ENCODE measurements around the gene GPR82.
"Not testable (repeated sequence)": the region's sequence is repeated elsewhere in the genome, so short reads cannot be mapped to it uniquely, and the experiment has no call there.

GPR82 gene

GRCh38 chrX:41707218-41707617 is 16.8 kb upstream of the GPR82 start:
- Mint-ChIP-seq H3K9me3 (no peaks in the 10 kb centered on the region), H3K27ac (no peak overlapping the region), H3K4me3 (no peak overlapping the region), H3K36me3 (no peaks in the 10 kb centered on the region), H3K4me1 (peaks cover 24% of the 10 kb centered on the region)
- no peak for DNase-seq (ENCODE audit: low spot score in 2 of 2)
- ATAC-seq, result no peak

DNA sequence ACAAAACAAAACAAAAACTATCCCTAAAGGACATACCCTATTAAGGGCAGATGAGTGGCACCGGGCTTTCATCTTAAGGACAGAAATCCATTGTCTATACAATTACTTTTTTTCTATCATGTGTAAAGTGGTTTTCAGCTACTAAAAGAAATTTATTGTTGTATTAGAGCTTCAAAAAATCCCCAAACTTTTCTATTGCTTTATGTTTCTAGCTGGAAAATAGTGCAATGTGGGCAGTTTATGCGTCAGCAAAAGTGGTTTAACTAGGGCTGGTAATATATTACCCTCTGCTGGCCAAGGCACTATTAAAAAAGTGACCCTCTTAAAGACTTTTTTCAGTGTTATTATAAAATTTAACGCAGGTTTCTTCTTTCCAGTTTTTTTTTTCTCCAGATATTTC is 15.5 kb upstream of the GPR82 start:
- Mint-ChIP-seq H3K4me3 (no peak overlapping the region), H3K27ac (no peak overlapping the region), H3K36me3 (no peaks in the 10 kb centered on the region), H3K9me3 (no peaks in the 10 kb centered on the region), H3K4me1 (peaks cover 28% of the 10 kb centered on the region)
- no peak for DNase-seq (ENCODE audit: low spot score in 2 of 2)
- no peak for ATAC-seq

DNA sequence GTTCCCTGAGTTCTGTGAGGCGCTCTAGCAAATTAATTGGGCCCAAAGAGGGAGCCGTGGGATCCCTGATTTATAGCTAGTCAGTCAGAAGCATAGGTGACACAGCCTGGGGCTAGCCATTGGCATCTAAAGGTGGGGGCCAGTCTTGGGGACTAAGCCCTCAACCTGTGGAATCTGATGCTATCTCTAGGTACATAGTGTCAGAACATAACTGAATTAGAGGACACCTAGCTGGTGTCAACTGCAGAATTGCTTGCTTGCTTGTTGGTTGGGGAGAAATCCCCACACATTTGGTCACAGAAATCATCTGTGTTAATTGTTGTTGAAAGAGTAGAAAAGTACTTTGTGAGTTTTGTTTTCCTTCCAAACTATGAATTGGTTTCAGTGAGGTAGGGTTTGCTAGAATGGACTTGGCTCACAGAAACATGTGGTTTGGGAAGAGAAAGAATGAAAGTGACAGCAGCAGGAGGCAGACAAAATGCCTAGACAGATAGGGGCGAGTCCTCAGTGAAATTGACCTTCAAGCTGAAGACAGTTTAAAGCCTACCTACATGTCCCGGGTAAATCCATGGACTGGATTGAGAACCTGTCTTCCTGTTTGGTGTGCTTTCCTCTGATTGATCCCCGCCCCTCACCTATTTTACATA is 12.8 kb upstream of the GPR82 start:
- no peak overlapping the region for H3K4me3 Mint-ChIP-seq
- H3K4me1 Mint-ChIP-seq, result peaks cover 13% of the 10 kb centered on the region
- DNase-seq (ENCODE audit: low spot score in 2 of 2), result no peak
- ATAC-seq, result no peak
- no peaks in the 10 kb centered on the region for H3K9me3 Mint-ChIP-seq
- no peak overlapping the region for H3K27ac Mint-ChIP-seq
- H3K36me3 Mint-ChIP-seq, result no peaks in the 10 kb centered on the region

- Mint-ChIP-seq H3K4me3 (no peak overlapping the region), H3K9me3 (no peaks in the 10 kb centered on the region), H3K36me3 (no peaks in the 10 kb centered on the region), H3K27ac (no peak overlapping the region), H3K4me1 (peaks cover 36% of the 10 kb centered on the region)
- ATAC-seq (no peak), DNase-seq (ENCODE audit: low spot score in 2 of 2) (no peak)
These were observed 7.8 kb upstream of the GPR82 start for GRCh38 chrX:41716222-41716621.

DNA sequence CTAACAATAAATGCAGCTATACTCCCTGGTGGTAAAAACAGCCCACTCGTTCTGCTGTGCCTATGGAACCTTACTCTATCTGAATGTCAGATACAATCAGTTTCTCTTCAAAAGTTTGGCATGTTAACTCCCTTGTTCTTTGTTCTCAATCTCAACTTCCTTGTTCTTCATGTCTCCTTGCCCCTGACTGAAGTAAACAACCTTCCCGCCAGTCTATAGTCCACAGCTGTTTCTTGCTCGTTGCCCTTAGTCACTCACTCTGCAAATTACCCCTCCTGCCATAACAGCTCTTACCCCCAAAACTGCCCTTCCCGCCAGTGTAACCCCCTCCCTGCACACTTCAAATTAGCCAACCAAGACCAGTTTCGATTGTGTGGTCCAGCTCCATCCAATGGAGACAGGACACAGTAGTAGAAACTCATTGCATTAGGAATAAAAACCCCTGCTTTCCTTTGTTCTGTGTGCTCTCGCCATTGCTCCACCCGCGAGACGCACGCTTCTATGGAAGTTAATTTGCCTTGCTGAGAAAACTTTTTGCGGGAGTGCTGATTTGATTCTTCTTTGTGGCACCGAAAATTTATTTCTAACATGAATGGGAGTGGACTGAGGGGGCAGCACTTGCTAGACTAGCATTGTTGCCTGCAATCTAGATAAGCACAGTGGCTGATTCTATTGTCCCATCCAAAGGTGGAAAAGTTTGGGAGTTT is 7.1 kb upstream of the GPR82 start:
- no peak overlapping the region for H3K4me3 Mint-ChIP-seq
- DNase-seq (ENCODE audit: low spot score in 2 of 2) (no peak), ATAC-seq (no peak)
- H3K9me3 Mint-ChIP-seq, result no peaks in the 10 kb centered on the region
- H3K27ac Mint-ChIP-seq, result no peak overlapping the region
- H3K4me1 Mint-ChIP-seq, result peaks cover 43% of the 10 kb centered on the region
- no peaks in the 10 kb centered on the region for H3K36me3 Mint-ChIP-seq

DNA sequence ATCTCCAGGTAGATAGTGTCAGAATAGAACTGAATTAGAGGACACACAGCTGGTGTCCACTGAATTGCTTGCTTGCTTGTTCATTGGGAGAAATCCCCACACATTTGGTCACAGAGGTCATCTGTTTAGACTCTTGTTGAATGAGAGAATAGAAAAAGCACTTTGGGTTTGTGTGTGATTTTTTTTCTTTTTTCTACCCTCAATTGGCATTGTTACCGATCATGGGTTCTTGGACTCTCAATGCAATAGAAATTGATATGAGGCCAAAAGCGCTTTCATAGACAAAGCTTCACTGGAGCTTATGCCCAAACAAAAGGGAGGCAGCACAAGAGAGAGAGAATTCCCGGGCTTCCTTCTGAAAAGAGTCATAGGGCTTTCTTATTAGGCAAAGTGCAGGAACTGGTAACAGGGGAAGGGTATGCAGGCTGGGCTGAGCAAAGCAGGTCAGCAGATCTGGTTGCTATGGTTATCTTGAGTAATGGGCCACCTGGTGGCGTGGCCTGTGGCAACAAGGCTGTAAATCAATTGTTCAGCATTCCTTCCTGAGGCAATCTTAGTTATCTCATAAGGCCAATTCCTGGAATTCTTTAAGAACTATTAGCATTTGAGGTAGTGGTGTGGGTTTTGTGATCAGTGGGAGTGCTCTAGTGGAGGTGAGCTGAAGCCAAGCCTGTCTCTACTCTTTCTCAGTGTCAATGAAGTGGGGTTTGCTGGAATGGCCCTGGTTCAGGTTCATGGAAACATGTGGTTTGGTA is 5.3 kb upstream of the GPR82 start:
- H3K4me1 Mint-ChIP-seq, result peaks cover 48% of the 10 kb centered on the region
- no peak overlapping the region for H3K27ac Mint-ChIP-seq
- no peak for DNase-seq (ENCODE audit: low spot score in 2 of 2)
- no peak for ATAC-seq
- H3K9me3 Mint-ChIP-seq, result no peaks in the 10 kb centered on the region
- H3K36me3 Mint-ChIP-seq, result no peaks in the 10 kb centered on the region
- H3K4me3 Mint-ChIP-seq, result no peak overlapping the region

DNA sequence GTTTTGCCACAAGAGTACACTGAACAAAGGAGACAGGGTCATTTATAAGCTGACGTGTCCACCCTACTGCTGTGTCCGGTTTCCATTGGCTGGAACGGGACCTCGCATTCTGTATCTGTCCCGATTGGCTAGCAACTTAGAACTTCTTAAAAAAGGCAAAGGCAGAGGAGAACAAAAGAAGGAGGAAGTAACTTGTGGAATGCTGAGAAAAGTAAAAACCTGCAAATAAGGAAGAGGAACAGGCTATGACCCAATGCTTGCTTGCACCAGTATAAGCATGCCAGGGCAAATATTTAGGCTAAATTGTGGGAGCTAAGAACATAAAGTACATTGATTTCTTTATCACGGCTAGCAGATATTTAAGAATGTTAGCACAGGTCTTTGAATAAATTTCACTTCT is 4.4 kb upstream of the GPR82 start:
- not testable (repeated sequence) for H3K4me3 Mint-ChIP-seq; H3K27ac Mint-ChIP-seq; ATAC-seq; DNase-seq (ENCODE audit: low spot score in 2 of 2); H3K36me3 Mint-ChIP-seq; H3K9me3 Mint-ChIP-seq
- peaks cover 45% of the 10 kb centered on the region for H3K4me1 Mint-ChIP-seq

DNA sequence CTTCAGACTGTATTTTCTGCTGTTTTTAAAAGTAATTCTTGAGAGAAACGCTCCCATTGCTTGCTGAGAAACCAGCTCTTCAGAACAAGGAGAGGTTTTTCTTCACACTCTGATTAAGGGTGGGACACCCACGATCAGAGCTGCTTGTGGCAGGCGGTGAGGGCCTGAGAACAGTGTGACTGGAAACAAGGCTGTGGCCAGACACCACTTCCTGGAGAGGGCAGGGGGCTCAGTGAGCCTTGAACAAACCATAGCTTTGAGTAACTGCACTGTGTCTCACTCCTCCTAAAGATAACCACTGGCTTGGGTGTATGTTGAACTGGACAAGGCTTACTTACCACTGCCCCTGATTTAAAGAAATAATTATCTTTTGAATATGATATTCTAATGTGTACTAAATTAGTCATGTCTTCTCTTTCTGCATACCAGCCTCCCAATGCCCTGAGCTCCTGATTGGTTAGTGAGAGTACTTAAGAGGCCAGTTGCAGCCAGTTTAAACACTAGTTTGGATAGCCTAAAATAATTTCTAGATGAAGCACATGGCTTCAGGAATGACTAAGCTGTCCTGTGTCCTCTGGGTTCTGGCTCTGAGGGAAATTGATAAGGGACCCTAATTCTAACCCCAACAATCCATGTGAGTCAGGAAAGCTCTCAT is 3.7 kb upstream of the GPR82 start:
- H3K9me3 Mint-ChIP-seq, result no peaks in the 10 kb centered on the region
- peak; percentile 33 to 67 for DNase-seq (ENCODE audit: low spot score in 2 of 2)
- H3K4me3 Mint-ChIP-seq, result no peak overlapping the region
- peak; percentile 98 for ATAC-seq
- no peaks in the 10 kb centered on the region for H3K36me3 Mint-ChIP-seq
- peak overlapping the region; percentile 23 for H3K27ac Mint-ChIP-seq
- H3K4me1 Mint-ChIP-seq, result peaks cover 45% of the 10 kb centered on the region

DNA sequence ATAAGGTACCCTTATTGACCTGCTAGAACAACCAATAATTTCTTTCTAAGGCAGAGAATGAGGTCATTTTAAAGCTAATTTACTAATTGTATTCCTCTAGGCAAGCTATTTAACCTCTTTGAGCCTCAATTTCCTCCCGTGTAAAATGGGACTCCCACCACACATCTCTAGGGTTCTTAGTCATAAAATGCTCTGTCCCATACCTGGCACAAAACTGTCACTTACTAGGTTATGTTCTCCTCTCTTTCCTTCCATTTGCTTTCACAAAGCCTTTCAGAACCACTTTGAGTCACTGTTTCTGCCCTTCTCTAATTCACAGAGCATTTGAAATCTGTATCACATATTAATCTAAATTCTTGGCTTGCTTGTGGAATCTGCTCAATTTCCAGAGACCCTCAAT is 2.4 kb upstream of the GPR82 start:
- H3K4me1 Mint-ChIP-seq, result peaks cover 44% of the 10 kb centered on the region
- H3K27ac Mint-ChIP-seq, result no peak overlapping the region
- ATAC-seq, result peak; percentile 64

GRCh38 chrX:41722214-41722613 is 1.8 kb upstream of the GPR82 start:
- Mint-ChIP-seq H3K36me3 (peaks cover 7% of the 10 kb centered on the region), H3K9me3 (no peaks in the 10 kb centered on the region), H3K27ac (peak overlapping the region; percentile 72), H3K4me1 (peaks cover 38% of the 10 kb centered on the region), H3K4me3 (peak overlapping the region; percentile 44)
- ATAC-seq (peak; percentile 43), DNase-seq (ENCODE audit: low spot score in 2 of 2) (no peak)

More for the DNA sequence above, 2.4 kb upstream of the GPR82 start:
- Mint-ChIP-seq H3K4me3 (no peak overlapping the region), H3K9me3 (no peaks in the 10 kb centered on the region), H3K36me3 (peaks cover under 1% of the 10 kb centered on the region)
- no peak for DNase-seq (ENCODE audit: low spot score in 2 of 2)

DNA sequence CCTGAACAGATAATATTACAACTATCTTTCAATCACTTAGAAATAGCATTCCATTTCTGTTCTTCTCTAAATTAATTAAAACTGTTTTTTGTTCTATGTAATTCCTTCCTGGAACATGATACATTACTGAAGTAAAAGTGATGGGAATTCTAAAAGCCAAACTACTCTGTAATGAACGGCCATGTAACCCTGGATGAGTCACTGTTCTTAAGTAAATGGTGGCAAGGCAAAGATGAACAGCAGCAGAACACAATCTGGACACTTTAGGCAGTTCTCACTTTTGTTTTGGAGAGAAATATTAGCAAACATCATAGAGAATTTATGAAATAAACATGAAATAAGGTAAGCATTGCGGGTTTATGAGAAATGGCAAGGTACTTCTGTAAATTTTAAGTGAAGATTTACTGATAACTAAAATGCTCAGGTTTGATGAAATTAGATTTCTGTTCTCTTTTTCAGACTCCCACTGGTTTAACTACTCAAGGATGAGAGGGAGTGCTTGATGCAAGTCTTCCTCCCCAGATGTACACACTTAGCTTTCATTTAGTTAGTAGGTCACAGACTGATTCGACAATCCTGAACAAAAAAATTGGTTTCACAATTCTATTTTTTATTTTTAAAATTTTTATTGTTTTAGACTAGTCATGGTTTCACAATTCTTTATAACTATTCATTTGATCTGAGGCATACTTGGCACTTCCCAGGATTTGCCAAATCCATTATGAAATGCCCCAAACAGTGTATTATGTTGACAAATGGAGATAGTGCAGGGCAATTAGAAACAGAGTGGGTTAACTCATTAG is 964 bp upstream of the GPR82 start:
- peak overlapping the region; percentile 44 for H3K4me3 Mint-ChIP-seq
- peak overlapping the region; percentile 72 for H3K27ac Mint-ChIP-seq
- no peak for ATAC-seq

GRCh38 chrX:41728125-41728524 is 4.1 kb downstream of the GPR82 start:
- H3K36me3 Mint-ChIP-seq, result peaks cover 7% of the 10 kb centered on the region
- no peak overlapping the region for H3K27ac Mint-ChIP-seq
- ATAC-seq (peak; percentile 63), DNase-seq (ENCODE audit: low spot score in 2 of 2) (no peak)
- H3K9me3 Mint-ChIP-seq, result no peaks in the 10 kb centered on the region
- H3K4me1 Mint-ChIP-seq, result peaks cover 5% of the 10 kb centered on the region
- H3K4me3 Mint-ChIP-seq, result no peak overlapping the region

More for the DNA sequence above, 964 bp upstream of the GPR82 start:
- H3K4me1 Mint-ChIP-seq, result peaks cover 37% of the 10 kb centered on the region
- DNase-seq (ENCODE audit: low spot score in 2 of 2), result no peak
- H3K36me3 Mint-ChIP-seq, result peaks cover 7% of the 10 kb centered on the region
- no peaks in the 10 kb centered on the region for H3K9me3 Mint-ChIP-seq

GRCh38 chrX:41730081-41730480 is 6.1 kb downstream of the GPR82 start:
- H3K36me3 Mint-ChIP-seq, result peaks cover 7% of the 10 kb centered on the region
- no peak for DNase-seq (ENCODE audit: low spot score in 2 of 2)
- no peak overlapping the region for H3K4me3 Mint-ChIP-seq
- no peaks in the 10 kb centered on the region for H3K9me3 Mint-ChIP-seq
- no peak overlapping the region for H3K27ac Mint-ChIP-seq
- H3K4me1 Mint-ChIP-seq, result peaks cover 15% of the 10 kb centered on the region
- ATAC-seq, result no peak

GRCh38 chrX:41732260-41732659 is 8.3 kb downstream of the GPR82 start:
- ATAC-seq, result no peak
- DNase-seq (ENCODE audit: low spot score in 2 of 2), result no peak
- H3K4me3 Mint-ChIP-seq, result no peak overlapping the region
- no peaks in the 10 kb centered on the region for H3K9me3 Mint-ChIP-seq
- peak overlapping the region; percentile 74 for H3K27ac Mint-ChIP-seq
- peaks cover 7% of the 10 kb centered on the region for H3K36me3 Mint-ChIP-seq
- H3K4me1 Mint-ChIP-seq, result peaks cover 30% of the 10 kb centered on the region

DNA sequence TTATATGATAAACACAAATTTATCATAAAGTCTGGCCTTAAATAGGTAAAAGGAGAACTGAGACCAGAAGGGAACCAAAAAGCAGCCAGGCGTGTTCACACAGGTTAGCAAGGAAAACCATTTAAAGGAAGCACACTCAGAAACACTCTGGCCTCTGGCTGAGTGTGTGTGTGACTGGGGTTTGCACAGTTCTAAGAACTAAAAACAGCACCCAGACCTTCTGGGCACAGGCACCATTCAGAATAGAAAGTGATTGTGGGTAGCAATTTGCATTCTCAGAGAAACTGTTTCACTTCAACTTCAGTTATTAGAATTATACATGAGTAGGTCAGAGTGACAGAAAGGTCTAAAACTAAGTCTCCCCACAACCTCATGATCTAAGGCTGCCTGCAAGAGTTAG is 10.0 kb downstream of the GPR82 start:
- no peak for DNase-seq (ENCODE audit: low spot score in 2 of 2)
- peak overlapping the region; percentile 41 for H3K4me3 Mint-ChIP-seq
- H3K9me3 Mint-ChIP-seq, result no peaks in the 10 kb centered on the region
- H3K4me1 Mint-ChIP-seq, result peaks cover 30% of the 10 kb centered on the region
- H3K27ac Mint-ChIP-seq, result no peak overlapping the region
- peak; percentile 95 for ATAC-seq
- H3K36me3 Mint-ChIP-seq, result peaks cover 7% of the 10 kb centered on the region

Measured in stimulated activated effector memory CD8-positive, alpha-beta T cell treated with anti-CD3 and anti-CD28 coated beads, Interleukin-12 subunit alpha, Interleukin-12 subunit beta, amount 100 ng/mL, for 72 hours (primary cell).